ENCODE data around the gene SCAF1. TPM values are rescaled to one million over a fixed set of nuclear protein-coding genes. Genes with fewer than 3 reads are reported as not detected.
"Not testable (repeated sequence)": the region's sequence is repeated elsewhere in the genome, so short reads cannot be mapped to it uniquely, and the experiment has no call there.

Gene SCAF1
- total RNA-seq, 1 donor from 2014 or later: 90.7 TPM

GRCh38 chr19:49616532-49616931 is 25.5 kb upstream of the SCAF1 start:
- DNase-seq (ENCODE audit: low spot score, unreplicated experiment): no peak
- Mint-ChIP-seq H3K9me3 (ENCODE audit: low read depth) (no peaks in the 10 kb centered on the region), H3K27me3 (no peaks in the 10 kb centered on the region), H3K36me3 (ENCODE audit: insufficient read depth) (peaks cover 12% of the 10 kb centered on the region), H3K4me3 (ENCODE audit: low read depth) (no peak overlapping the region), H3K4me1 (ENCODE audit: low read depth) (no peaks in the 10 kb centered on the region), H3K27ac (no peak overlapping the region)
- no peak for TF ChIP-seq CTCF (IDR thresholded peaks at IDR 0.05; ENCODE audit: unreplicated experiment)

DNA sequence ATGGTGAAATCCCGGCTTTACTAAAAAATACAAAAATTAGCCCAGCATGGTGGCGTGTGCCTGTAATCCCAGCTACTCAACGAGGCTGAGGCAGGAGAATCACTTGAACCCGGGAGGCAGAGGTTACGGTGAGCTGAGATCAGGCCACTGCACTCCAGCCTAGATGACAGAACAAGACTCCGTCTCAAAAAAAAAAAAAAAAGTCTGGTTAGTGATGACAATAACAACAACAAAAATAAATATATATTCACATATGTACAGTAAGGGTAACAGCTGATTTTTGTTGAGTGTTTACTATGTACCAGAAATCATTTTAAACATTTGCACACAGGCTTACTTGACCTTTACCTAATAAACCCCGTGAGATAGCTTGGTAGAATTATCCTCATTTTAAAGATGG is 25.1 kb upstream of the SCAF1 start:
- TF ChIP-seq CTCF (IDR thresholded peaks at IDR 0.05; ENCODE audit: unreplicated experiment): no peak
- no peak overlapping the region for H3K4me3 Mint-ChIP-seq (ENCODE audit: low read depth)
- H3K27ac Mint-ChIP-seq: no peak overlapping the region
- no peaks in the 10 kb centered on the region for H3K27me3 Mint-ChIP-seq
- H3K9me3 Mint-ChIP-seq (ENCODE audit: low read depth): no peaks in the 10 kb centered on the region
- H3K4me1 Mint-ChIP-seq (ENCODE audit: low read depth): no peaks in the 10 kb centered on the region
- peaks cover 12% of the 10 kb centered on the region for H3K36me3 Mint-ChIP-seq (ENCODE audit: insufficient read depth)
- DNase-seq (ENCODE audit: low spot score, unreplicated experiment): no peak

DNA sequence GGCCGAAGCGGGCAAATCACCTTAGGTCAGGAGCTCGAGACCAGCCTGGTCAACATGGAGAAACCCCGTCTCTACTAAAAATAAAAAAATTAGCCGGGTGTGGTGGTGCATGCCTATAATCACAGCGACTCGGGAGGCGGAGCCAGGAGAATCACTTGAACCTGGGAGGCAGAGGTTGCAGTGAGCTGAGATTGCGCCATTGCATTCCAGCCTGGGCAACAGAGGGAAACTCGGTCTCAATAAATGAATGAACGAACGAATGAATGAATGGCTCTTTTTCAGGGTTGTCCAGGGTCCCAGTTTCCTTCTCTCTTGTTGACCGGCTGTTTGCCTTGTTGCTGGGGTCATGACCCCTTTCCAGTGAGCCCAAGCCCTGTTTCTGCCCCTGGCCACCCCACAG is 24.1 kb upstream of the SCAF1 start:
- not testable (repeated sequence) for DNase-seq (ENCODE audit: low spot score, unreplicated experiment); H3K9me3 Mint-ChIP-seq (ENCODE audit: low read depth); H3K27ac Mint-ChIP-seq; H3K4me1 Mint-ChIP-seq (ENCODE audit: low read depth); H3K27me3 Mint-ChIP-seq; H3K4me3 Mint-ChIP-seq (ENCODE audit: low read depth)
- peaks cover 14% of the 10 kb centered on the region for H3K36me3 Mint-ChIP-seq (ENCODE audit: insufficient read depth)

- Mint-ChIP-seq H3K36me3 (ENCODE audit: insufficient read depth) (peaks cover 17% of the 10 kb centered on the region), H3K9me3 (ENCODE audit: low read depth) (no peaks in the 10 kb centered on the region), H3K4me1 (ENCODE audit: low read depth) (peaks cover 6% of the 10 kb centered on the region), H3K27ac (peak overlapping the region; percentile 86), H3K4me3 (ENCODE audit: low read depth) (no peak overlapping the region), H3K27me3 (no peaks in the 10 kb centered on the region)
- no peak for TF ChIP-seq CTCF (IDR thresholded peaks at IDR 0.05; ENCODE audit: unreplicated experiment)
- DNase-seq (ENCODE audit: low spot score, unreplicated experiment): no peak
Observed at GRCh38 chr19:49624967-49625910, 16.8 kb upstream of the SCAF1 start.

DNA sequence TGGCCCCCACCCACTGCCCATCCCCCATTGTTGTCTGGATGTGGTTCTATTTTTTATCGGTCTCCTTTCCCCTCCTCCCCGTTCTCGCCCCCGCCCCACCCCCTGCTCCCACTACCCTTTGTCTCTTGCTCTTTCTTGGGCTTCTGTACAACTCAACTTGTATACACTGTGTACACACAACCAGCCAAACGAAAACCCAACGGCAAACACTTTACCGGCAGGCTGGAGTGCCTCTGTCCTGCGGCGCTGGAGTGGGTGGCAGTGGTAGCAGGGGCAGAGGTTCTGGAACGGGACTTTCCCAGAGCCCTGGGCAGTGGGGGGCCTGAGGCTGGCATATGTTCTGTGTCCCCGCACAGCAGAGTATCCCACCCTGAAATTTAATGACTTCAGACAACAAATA is 15.8 kb upstream of the SCAF1 start:
- peaks cover 6% of the 10 kb centered on the region for H3K4me1 Mint-ChIP-seq (ENCODE audit: low read depth)
- no peak overlapping the region for H3K4me3 Mint-ChIP-seq (ENCODE audit: low read depth)
- peaks cover 17% of the 10 kb centered on the region for H3K36me3 Mint-ChIP-seq (ENCODE audit: insufficient read depth)
- no peaks in the 10 kb centered on the region for H3K27me3 Mint-ChIP-seq
- TF ChIP-seq CTCF (IDR thresholded peaks at IDR 0.05; ENCODE audit: unreplicated experiment): no peak
- H3K27ac Mint-ChIP-seq: peak overlapping the region; percentile 95
- DNase-seq (ENCODE audit: low spot score, unreplicated experiment): no peak
- no peaks in the 10 kb centered on the region for H3K9me3 Mint-ChIP-seq (ENCODE audit: low read depth)

- Mint-ChIP-seq H3K4me3 (ENCODE audit: low read depth) (no peak overlapping the region), H3K36me3 (ENCODE audit: insufficient read depth) (peaks cover 11% of the 10 kb centered on the region), H3K27ac (no peak overlapping the region), H3K4me1 (ENCODE audit: low read depth) (peaks cover 6% of the 10 kb centered on the region), H3K27me3 (no peaks in the 10 kb centered on the region), H3K9me3 (ENCODE audit: low read depth) (no peaks in the 10 kb centered on the region)
- TF ChIP-seq CTCF (IDR thresholded peaks at IDR 0.05; ENCODE audit: unreplicated experiment): no peak
- no peak for DNase-seq (ENCODE audit: low spot score, unreplicated experiment)
Observed at GRCh38 chr19:49629659-49630058, 12.3 kb upstream of the SCAF1 start.
